MM.1S (cell line): ENCODE results near the gene PEX5.

Source experiments
- EZH2phosphoT487 ChIP-seq: fragments of 300-600 bp; sonication (generic); IDR thresholded peaks from 2 replicates; pipeline ENCODE4 v1.6.1; 2018; ENCODE audit warnings: antibody characterized with exemption, low read length
- TF ChIP-seq, protein P1 (sequence below): fragments of 300-600 bp; sonication (generic); IDR thresholded peaks from 2 replicates; pipeline ENCODE4 v1.5.1; 2016; ENCODE audit warnings: antibody characterized with exemption, low read length, mixed read lengths

DNA sequence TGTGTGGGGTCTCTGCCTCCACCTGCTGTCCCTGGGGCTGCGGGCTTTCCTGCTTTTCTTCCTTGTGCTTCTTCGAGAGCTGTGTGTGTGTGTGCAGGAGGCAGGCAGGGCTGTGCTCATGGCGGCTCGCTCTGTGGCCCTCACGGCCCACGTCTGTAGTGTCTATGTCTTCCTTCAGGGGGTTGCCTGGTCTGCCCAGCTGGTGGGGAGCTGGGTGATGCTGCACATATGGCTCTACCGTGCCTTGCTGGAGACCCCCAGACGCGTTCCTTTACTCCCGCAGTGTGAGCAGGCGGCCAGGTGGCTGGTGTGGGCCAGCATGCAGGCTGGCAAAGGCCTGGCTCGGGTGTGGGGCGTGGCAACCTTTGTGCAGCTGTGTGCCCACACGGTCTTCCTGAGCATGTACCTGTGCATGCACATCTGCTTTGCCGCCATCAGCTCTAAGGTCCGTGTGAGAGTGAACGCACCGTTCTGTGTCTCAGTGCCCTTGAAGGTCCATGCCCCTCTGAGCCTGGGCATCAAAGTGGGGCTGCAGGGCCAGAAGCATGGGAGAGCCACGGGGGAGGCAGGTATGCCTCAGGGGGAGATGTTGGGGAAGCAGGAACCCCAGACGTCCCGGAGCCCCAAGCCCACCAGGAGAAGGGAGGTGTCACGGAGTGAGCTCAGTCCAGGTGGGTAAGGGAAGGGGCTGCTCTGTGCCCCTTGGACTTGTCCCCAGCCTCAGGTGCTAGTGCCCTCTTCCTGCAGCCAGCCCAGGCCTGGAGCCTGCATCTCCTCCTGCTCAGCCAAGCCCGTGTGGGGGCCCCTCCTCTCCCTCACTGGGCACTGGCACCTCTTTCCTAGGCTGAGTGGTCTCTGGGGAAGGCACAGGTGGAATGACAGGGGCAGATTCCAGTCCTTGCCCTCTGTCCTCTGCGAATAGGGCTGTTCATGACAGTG, 33.0 kb upstream of the PEX5 start:
- TF ChIP-seq, protein P1, sequence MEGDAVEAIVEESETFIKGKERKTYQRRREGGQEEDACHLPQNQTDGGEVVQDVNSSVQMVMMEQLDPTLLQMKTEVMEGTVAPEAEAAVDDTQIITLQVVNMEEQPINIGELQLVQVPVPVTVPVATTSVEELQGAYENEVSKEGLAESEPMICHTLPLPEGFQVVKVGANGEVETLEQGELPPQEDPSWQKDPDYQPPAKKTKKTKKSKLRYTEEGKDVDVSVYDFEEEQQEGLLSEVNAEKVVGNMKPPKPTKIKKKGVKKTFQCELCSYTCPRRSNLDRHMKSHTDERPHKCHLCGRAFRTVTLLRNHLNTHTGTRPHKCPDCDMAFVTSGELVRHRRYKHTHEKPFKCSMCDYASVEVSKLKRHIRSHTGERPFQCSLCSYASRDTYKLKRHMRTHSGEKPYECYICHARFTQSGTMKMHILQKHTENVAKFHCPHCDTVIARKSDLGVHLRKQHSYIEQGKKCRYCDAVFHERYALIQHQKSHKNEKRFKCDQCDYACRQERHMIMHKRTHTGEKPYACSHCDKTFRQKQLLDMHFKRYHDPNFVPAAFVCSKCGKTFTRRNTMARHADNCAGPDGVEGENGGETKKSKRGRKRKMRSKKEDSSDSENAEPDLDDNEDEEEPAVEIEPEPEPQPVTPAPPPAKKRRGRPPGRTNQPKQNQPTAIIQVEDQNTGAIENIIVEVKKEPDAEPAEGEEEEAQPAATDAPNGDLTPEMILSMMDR = no peak
- no peak for TF ChIP-seq EZH2phosphoT487
